ENCODE results near the gene IFNGR2. TPM values are rescaled to one million over a fixed set of nuclear protein-coding genes. Genes with fewer than 3 reads are reported as not detected.
"Not testable (repeated sequence)": the region's sequence is repeated elsewhere in the genome, so short reads cannot be mapped to it uniquely, and the experiment has no call there.

The IFNGR2 gene
- total RNA-seq, 1 donor from 2014 or later = 55.6 TPM

- peaks cover 8% of the 10 kb centered on the region for H3K36me3 Mint-ChIP-seq (ENCODE audit: unreplicated experiment)
Observed at GRCh38 chr21:33443194-33443593, 40.0 kb downstream of the IFNGR2 start.

GRCh38 chr21:33444499-33444898, 41.3 kb downstream of the IFNGR2 start:
- no peak for DNase-seq (ENCODE audit: extremely low spot score, unreplicated experiment)
- peaks cover 17% of the 10 kb centered on the region for H3K4me1 Mint-ChIP-seq (ENCODE audit: unreplicated experiment)
- H3K9me3 Mint-ChIP-seq (ENCODE audit: unreplicated experiment) = no peaks in the 10 kb centered on the region
- H3K4me3 Mint-ChIP-seq (ENCODE audit: unreplicated experiment) = no peak overlapping the region
- no peak for TF ChIP-seq CTCF (IDR thresholded peaks at IDR 0.05)
- peak overlapping the region; percentile 24 for H3K27ac Mint-ChIP-seq (ENCODE audit: unreplicated experiment)
- H3K27me3 Mint-ChIP-seq (ENCODE audit: unreplicated experiment) = no peaks in the 10 kb centered on the region
- H3K36me3 Mint-ChIP-seq (ENCODE audit: unreplicated experiment) = peaks cover 10% of the 10 kb centered on the region

More at GRCh38 chr21:33443194-33443593, 40.0 kb downstream of the IFNGR2 start:
- DNase-seq (ENCODE audit: extremely low spot score, unreplicated experiment) = no peak
- Mint-ChIP-seq H3K4me3 (ENCODE audit: unreplicated experiment) (no peak overlapping the region), H3K9me3 (ENCODE audit: unreplicated experiment) (no peaks in the 10 kb centered on the region), H3K27ac (ENCODE audit: unreplicated experiment) (peak overlapping the region; percentile 85), H3K4me1 (ENCODE audit: unreplicated experiment) (peaks cover 17% of the 10 kb centered on the region), H3K27me3 (ENCODE audit: unreplicated experiment) (no peaks in the 10 kb centered on the region)
- TF ChIP-seq CTCF (IDR thresholded peaks at IDR 0.05) = no peak

- H3K27me3 Mint-ChIP-seq (ENCODE audit: unreplicated experiment); H3K27ac Mint-ChIP-seq (ENCODE audit: unreplicated experiment); DNase-seq (ENCODE audit: extremely low spot score, unreplicated experiment); H3K9me3 Mint-ChIP-seq (ENCODE audit: unreplicated experiment); H3K4me3 Mint-ChIP-seq (ENCODE audit: unreplicated experiment): not testable (repeated sequence)
- H3K4me1 Mint-ChIP-seq (ENCODE audit: unreplicated experiment) = peaks cover 17% of the 10 kb centered on the region
- H3K36me3 Mint-ChIP-seq (ENCODE audit: unreplicated experiment) = peaks cover 16% of the 10 kb centered on the region
Observed at GRCh38 chr21:33446620-33447019, 43.4 kb downstream of the IFNGR2 start.

- Mint-ChIP-seq H3K27ac (ENCODE audit: unreplicated experiment) (no peak overlapping the region), H3K9me3 (ENCODE audit: unreplicated experiment) (no peaks in the 10 kb centered on the region), H3K36me3 (ENCODE audit: unreplicated experiment) (peaks cover 23% of the 10 kb centered on the region), H3K4me1 (ENCODE audit: unreplicated experiment) (peaks cover 15% of the 10 kb centered on the region), H3K27me3 (ENCODE audit: unreplicated experiment) (no peaks in the 10 kb centered on the region), H3K4me3 (ENCODE audit: unreplicated experiment) (no peak overlapping the region)
- no peak for DNase-seq (ENCODE audit: extremely low spot score, unreplicated experiment)
- TF ChIP-seq CTCF (IDR thresholded peaks at IDR 0.05) = no peak
Observed at GRCh38 chr21:33449616-33450015, 46.4 kb downstream of the IFNGR2 start.

- no peaks in the 10 kb centered on the region for H3K9me3 Mint-ChIP-seq (ENCODE audit: unreplicated experiment)
- H3K27ac Mint-ChIP-seq (ENCODE audit: unreplicated experiment) = peak overlapping the region; percentile 13
- H3K27me3 Mint-ChIP-seq (ENCODE audit: unreplicated experiment) = no peaks in the 10 kb centered on the region
- no peak for DNase-seq (ENCODE audit: extremely low spot score, unreplicated experiment)
- peaks cover 12% of the 10 kb centered on the region for H3K4me1 Mint-ChIP-seq (ENCODE audit: unreplicated experiment)
- H3K4me3 Mint-ChIP-seq (ENCODE audit: unreplicated experiment) = no peak overlapping the region
- TF ChIP-seq CTCF (IDR thresholded peaks at IDR 0.05) = no peak
- peaks cover 29% of the 10 kb centered on the region for H3K36me3 Mint-ChIP-seq (ENCODE audit: unreplicated experiment)
Observed at GRCh38 chr21:33451634-33452071, 48.4 kb downstream of the IFNGR2 start.

GRCh38 chr21:33452362-33452761, 49.1 kb downstream of the IFNGR2 start:
- peak overlapping the region; percentile 11 for H3K27ac Mint-ChIP-seq (ENCODE audit: unreplicated experiment)
- H3K27me3 Mint-ChIP-seq (ENCODE audit: unreplicated experiment) = no peaks in the 10 kb centered on the region
- no peak overlapping the region for H3K4me3 Mint-ChIP-seq (ENCODE audit: unreplicated experiment)
- H3K4me1 Mint-ChIP-seq (ENCODE audit: unreplicated experiment) = peaks cover 12% of the 10 kb centered on the region
- TF ChIP-seq CTCF (IDR thresholded peaks at IDR 0.05) = no peak
- H3K9me3 Mint-ChIP-seq (ENCODE audit: unreplicated experiment) = no peaks in the 10 kb centered on the region
- H3K36me3 Mint-ChIP-seq (ENCODE audit: unreplicated experiment) = peaks cover 28% of the 10 kb centered on the region
- no peak for DNase-seq (ENCODE audit: extremely low spot score, unreplicated experiment)

All from osteocyte (in vitro differentiated cells).